KMS-11 (cell line): Measurements from ENCODE around the gene LRRC74A.
A peak's percentile ranks its signal among the peaks of the same experiment; 100 is the strongest.

Experiments
- H2AFZ ChIP-seq: fragments of 200-600 bp; sonication (generic); 2 replicates; pipeline ENCODE4 v1.6.1; 2016; ENCODE audit warnings: antibody characterized with exemption, mixed run types, low read depth
- H3K27ac ChIP-seq: fragments of 200-600 bp; sonication (generic); 2 replicates; pipeline ENCODE4 v1.6.1; 2016; ENCODE audit warnings: mild to moderate bottlenecking, mixed run types
- H3K27me3 ChIP-seq: fragments of 200-600 bp; sonication (generic); 2 replicates; pipeline ENCODE4 v1.6.1; 2017; ENCODE audit warnings: mild to moderate bottlenecking, low read depth, mixed run types, moderate library complexity; ENCODE audit not compliant: insufficient read depth
- H3K36me3 ChIP-seq: fragments of 200-600 bp; sonication (generic); 2 replicates; pipeline ENCODE4 v1.6.1; 2017; ENCODE audit warnings: mild to moderate bottlenecking, mixed run types; ENCODE audit not compliant: insufficient read depth
- H3K4me1 ChIP-seq: fragments of 200-600 bp; sonication (generic); 2 replicates; pipeline ENCODE4 v1.6.1; 2016; ENCODE audit warnings: mild to moderate bottlenecking, low read depth, mixed run types; ENCODE audit not compliant: poor library complexity, severe bottlenecking
- H3K4me2 ChIP-seq: fragments of 200-600 bp; sonication (generic); 2 replicates; pipeline ENCODE4 v1.7.0; 2016; ENCODE audit warnings: mild to moderate bottlenecking, mixed run types
- H3K4me3 ChIP-seq: fragments of 200-600 bp; sonication (generic); IDR thresholded peaks from 2 replicates; pipeline ENCODE4 v1.6.1; 2017; ENCODE audit warnings: low read depth, low read length, mixed read lengths; ENCODE audit not compliant: insufficient read depth
- H3K79me2 ChIP-seq: fragments of 200-600 bp; sonication (generic); 2 replicates; pipeline ENCODE4 v1.6.1; 2016; ENCODE audit warnings: low read depth, mixed run types; ENCODE audit not compliant: insufficient read depth
- H3K9ac ChIP-seq: fragments of 200-600 bp; sonication (generic); 2 replicates; pipeline ENCODE4 v1.6.1; 2016; ENCODE audit warnings: mild to moderate bottlenecking, mixed run types
- H4K20me1 ChIP-seq: fragments of 200-600 bp; sonication (generic); 2 replicates; pipeline ENCODE4 v1.6.1; 2016; ENCODE audit warnings: mild to moderate bottlenecking, mixed run types; ENCODE audit not compliant: insufficient read depth
- TF ChIP-seq, protein P1 (sequence below): fragments of 200-600 bp; sonication (generic); conservative IDR thresholded peaks from 2 replicates; pipeline ENCODE4 v1.6.1; 2017; ENCODE audit warnings: low read depth, mild to moderate bottlenecking, antibody characterized with exemption, low read length, moderate library complexity, mixed read lengths

LRRC74A gene

DNA sequence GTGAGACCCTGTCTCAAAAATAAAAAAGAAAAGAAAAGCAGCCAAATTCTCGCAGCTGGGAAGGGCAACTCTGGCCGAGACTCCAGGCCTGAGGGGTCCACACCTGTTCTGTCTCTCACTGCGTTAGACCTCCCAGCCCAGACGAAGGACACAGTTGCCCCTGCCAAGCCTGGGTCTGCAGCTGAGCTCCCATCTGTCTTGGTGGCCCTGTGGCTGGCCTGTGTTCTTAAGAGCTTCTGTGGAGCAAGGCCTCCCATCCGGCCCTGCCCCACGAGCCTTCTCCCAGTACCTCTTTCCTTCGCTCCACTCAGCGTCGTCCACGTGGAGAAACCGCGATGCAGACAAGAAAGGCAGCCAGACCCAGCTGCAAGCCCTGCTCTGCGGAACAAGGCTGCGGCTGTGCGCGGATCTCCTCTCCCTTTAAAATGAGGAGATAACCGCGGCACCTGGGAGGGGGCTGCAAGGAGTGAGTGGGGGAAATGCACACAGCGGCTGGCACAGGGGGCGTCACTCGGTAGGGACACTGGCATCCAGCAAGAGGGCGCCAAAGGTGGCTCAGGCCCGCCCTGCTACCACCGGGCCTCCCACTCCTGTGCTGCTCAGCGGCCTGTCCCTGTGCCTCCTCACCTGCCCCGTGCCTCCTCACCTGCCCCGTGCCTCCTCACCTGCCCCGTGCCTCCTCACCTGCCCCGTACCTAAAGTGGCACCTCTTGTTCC lies 42.4 kb downstream of the LRRC74A start:
- peaks cover 20% of the 10 kb centered on the region for H3K4me1 ChIP-seq
- H3K27me3 ChIP-seq: no peaks in the 10 kb centered on the region
- H3K36me3 ChIP-seq: no peaks in the 10 kb centered on the region

DNA sequence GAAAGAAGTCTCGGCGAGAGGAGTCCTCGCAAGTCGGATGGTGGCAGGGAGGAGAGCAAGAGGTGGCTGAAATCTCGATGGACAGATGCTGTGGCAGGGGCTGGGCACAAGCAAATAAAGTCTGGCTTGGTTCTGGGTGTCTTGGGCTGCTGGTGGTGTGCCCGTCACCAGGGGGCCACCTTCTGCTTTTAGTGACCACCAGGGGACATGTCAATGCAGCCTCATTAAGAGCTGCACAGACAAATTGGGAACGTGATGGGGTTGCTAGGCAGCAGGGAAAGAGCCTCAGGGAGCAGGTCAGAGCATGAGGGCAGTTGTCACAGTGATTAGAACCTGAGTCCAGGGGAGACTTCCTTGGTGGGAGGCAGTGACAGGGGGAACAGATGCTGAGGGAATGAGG lies 44.0 kb downstream of the LRRC74A start:
- no peak overlapping the region for H2AFZ ChIP-seq
- TF ChIP-seq, protein P1, sequence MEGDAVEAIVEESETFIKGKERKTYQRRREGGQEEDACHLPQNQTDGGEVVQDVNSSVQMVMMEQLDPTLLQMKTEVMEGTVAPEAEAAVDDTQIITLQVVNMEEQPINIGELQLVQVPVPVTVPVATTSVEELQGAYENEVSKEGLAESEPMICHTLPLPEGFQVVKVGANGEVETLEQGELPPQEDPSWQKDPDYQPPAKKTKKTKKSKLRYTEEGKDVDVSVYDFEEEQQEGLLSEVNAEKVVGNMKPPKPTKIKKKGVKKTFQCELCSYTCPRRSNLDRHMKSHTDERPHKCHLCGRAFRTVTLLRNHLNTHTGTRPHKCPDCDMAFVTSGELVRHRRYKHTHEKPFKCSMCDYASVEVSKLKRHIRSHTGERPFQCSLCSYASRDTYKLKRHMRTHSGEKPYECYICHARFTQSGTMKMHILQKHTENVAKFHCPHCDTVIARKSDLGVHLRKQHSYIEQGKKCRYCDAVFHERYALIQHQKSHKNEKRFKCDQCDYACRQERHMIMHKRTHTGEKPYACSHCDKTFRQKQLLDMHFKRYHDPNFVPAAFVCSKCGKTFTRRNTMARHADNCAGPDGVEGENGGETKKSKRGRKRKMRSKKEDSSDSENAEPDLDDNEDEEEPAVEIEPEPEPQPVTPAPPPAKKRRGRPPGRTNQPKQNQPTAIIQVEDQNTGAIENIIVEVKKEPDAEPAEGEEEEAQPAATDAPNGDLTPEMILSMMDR: no peak
- no peaks in the 10 kb centered on the region for H3K27me3 ChIP-seq
- H3K27ac ChIP-seq: no peak overlapping the region
- H3K79me2 ChIP-seq: no peaks in the 10 kb centered on the region
- H4K20me1 ChIP-seq: no peaks in the 10 kb centered on the region
- H3K4me2 ChIP-seq: no peak overlapping the region
- H3K9ac ChIP-seq: no peak overlapping the region
- H3K36me3 ChIP-seq: no peaks in the 10 kb centered on the region
- H3K4me3 ChIP-seq: no peak overlapping the region
- H3K4me1 ChIP-seq: peaks cover 14% of the 10 kb centered on the region

More for the DNA sequence above, 42.4 kb downstream of the LRRC74A start:
- H3K79me2 ChIP-seq: no peaks in the 10 kb centered on the region
- H3K4me2 ChIP-seq: no peak overlapping the region
- no peak overlapping the region for H3K9ac ChIP-seq
- no peaks in the 10 kb centered on the region for H4K20me1 ChIP-seq
- TF ChIP-seq, protein P1: no peak
- H2AFZ ChIP-seq: no peak overlapping the region
- no peak overlapping the region for H3K4me3 ChIP-seq
- no peak overlapping the region for H3K27ac ChIP-seq

DNA sequence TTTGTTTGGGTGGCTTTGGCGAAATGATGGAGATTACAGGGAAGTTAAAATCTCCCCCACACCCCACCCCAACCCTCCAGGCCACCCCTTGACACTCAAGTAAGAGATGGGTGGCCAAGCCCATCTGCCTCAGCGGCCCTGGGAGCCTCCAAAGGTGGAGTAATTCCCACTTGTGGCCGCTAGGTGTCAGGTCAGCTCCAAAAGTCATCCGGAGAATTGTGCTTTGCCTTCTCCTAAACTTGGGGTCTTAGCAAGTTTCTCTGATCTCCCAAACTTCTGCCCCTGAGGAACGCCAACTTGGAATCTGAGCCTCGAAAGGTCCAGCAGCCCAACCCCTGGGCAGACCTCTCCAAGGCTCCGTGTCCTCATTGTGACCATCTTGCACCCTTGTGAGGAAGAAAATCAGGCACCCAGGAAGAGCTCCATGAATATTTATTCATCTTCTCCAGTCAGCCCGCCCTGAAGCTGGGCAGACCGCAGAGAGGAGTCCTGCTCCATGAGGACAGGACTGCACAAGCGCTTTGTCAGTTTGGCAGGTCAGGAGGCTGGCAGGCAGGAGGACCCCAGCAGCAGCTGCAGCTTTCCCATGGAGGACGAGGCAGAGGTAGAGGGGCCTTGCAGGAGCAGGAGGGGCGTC lies 46.7 kb downstream of the LRRC74A start:
- TF ChIP-seq, protein P1: peak; percentile 83
- H3K9ac ChIP-seq: no peak overlapping the region
- H4K20me1 ChIP-seq: no peaks in the 10 kb centered on the region
- no peaks in the 10 kb centered on the region for H3K4me1 ChIP-seq
- H3K27ac ChIP-seq: no peak overlapping the region
- H3K4me2 ChIP-seq: no peak overlapping the region
- H3K4me3 ChIP-seq: no peak overlapping the region
- H3K36me3 ChIP-seq: no peaks in the 10 kb centered on the region
- no peak overlapping the region for H2AFZ ChIP-seq
- H3K79me2 ChIP-seq: no peaks in the 10 kb centered on the region
- no peaks in the 10 kb centered on the region for H3K27me3 ChIP-seq

DNA sequence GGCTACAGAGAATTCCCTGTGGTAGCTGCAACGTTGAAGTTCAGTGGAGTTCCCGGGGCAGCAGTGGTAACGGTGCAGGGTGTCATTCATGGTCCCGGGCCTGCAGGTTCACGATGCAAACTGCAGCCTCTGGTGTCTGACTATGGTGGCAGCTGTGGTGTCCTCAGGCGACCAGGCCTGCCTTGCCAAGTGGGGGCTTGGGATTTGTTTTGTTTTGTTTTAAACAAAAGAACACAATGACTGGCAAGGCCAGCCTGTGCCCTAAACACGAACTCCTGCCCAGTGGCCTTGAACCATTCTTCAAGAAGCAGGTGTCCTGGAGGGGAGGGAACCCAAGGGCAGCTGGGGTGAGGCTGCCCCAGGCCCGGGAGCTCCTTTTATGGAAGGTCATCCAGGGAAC lies 48.5 kb downstream of the LRRC74A start:
- Histone ChIP-seq H3K27ac (no peak overlapping the region), H4K20me1 (no peaks in the 10 kb centered on the region), H3K36me3 (no peaks in the 10 kb centered on the region), H3K9ac (no peak overlapping the region), H3K4me2 (no peak overlapping the region), H2AFZ (no peak overlapping the region), H3K79me2 (no peaks in the 10 kb centered on the region), H3K4me1 (no peaks in the 10 kb centered on the region), H3K4me3 (no peak overlapping the region), H3K27me3 (no peaks in the 10 kb centered on the region)
- TF ChIP-seq, protein P1: no peak
